Hepatocyte (in vitro differentiated cells): ENCODE results near the gene RFNG. TPM values are rescaled to one million over a fixed set of nuclear protein-coding genes. Genes with fewer than 3 reads are reported as not detected.
A peak's percentile ranks its signal among the peaks of the same experiment; 100 is the strongest.

Experiments
- DNase-seq: peaks from one replicate; pipeline ENCODE4 v3.0.0-alpha.2; 2016; ENCODE audit warnings: low spot score
- H2AFZ ChIP-seq: fragments of 200-600 bp; sonication (generic); 2 replicates; pipeline ENCODE4 v1.6.0; 2016; ENCODE audit warnings: antibody characterized with exemption, mild to moderate bottlenecking
- H3K27ac ChIP-seq: fragments of 200-600 bp; sonication (generic); 2 replicates; pipeline ENCODE4 v1.5.1; 2016; ENCODE audit warnings: mild to moderate bottlenecking
- H3K27me3 ChIP-seq: fragments of 200-600 bp; sonication (generic); 2 replicates; pipeline ENCODE4 v1.6.1; 2016
- H3K36me3 ChIP-seq: fragments of 200-600 bp; sonication (generic); replicated peaks from 2 replicates; pipeline ENCODE4 v1.5.1; 2016; ENCODE audit warnings: low read depth; ENCODE audit not compliant: insufficient read depth
- H3K4me1 ChIP-seq: fragments of 200-600 bp; sonication (generic); 2 replicates; pipeline ENCODE4 v1.5.1; 2016; ENCODE audit warnings: mild to moderate bottlenecking, moderate library complexity; ENCODE audit not compliant: insufficient read depth
- H3K4me2 ChIP-seq: fragments of 200-600 bp; sonication (generic); 2 replicates; pipeline ENCODE4 v1.6.0; 2016
- H3K4me3 ChIP-seq: fragments of 200-600 bp; sonication (generic); 2 replicates; pipeline ENCODE4 v1.5.1; 2016; ENCODE audit warnings: mild to moderate bottlenecking
- H3K79me2 ChIP-seq: fragments of 200-600 bp; sonication (generic); 2 replicates; pipeline ENCODE4 v1.6.0; 2017; ENCODE audit warnings: mild to moderate bottlenecking
- H3K9me2 ChIP-seq: fragments of 200-600 bp; sonication (generic); replicated peaks from 2 replicates; pipeline ENCODE4 v1.6.0; 2017; ENCODE audit warnings: mild to moderate bottlenecking; ENCODE audit not compliant: insufficient read depth
- H3K9me3 ChIP-seq: fragments of 200-600 bp; sonication (generic); 2 replicates; pipeline ENCODE4 v1.5.1; 2016; ENCODE audit warnings: low read depth, mild to moderate bottlenecking
- H4K20me1 ChIP-seq: fragments of 200-600 bp; sonication (generic); 2 replicates; pipeline ENCODE4 v1.6.0; 2016; ENCODE audit warnings: mild to moderate bottlenecking; ENCODE audit not compliant: insufficient read depth, poor library complexity, severe bottlenecking
- CTCF ChIP-seq: fragments of 200-600 bp; sonication (generic); IDR thresholded peaks from 2 replicates; pipeline ENCODE4 v1.5.1; 2016; ENCODE audit warnings: antibody characterized with exemption, mild to moderate bottlenecking; ENCODE audit not compliant: poor library complexity
- EZH2 ChIP-seq: fragments of 200-600 bp; sonication (generic); IDR thresholded peaks from 2 replicates; pipeline ENCODE4 v1.6.1; 2016; ENCODE audit warnings: antibody characterized with exemption, mild to moderate bottlenecking, borderline replicate concordance
- EZH2phosphoT487 ChIP-seq: fragments of 200-600 bp; sonication (generic); IDR thresholded peaks from one replicate; pipeline ENCODE4 v1.6.1; 2018; ENCODE audit warnings: antibody characterized with exemption, mild to moderate bottlenecking, low read depth, moderate library complexity; ENCODE audit not compliant: unreplicated experiment, severe bottlenecking
- WGBS: methylation state at CpG from one replicate; pipeline ENCODE4 v1.1.6; 2016; ENCODE audit warnings: low lambda C conversion rate; ENCODE audit errors: missing lambda C conversion rate; 5-methylcytosine and 5-hydroxymethylcytosine counted together
- polyA plus RNA-seq: library from polyadenylated mRNA; unstranded; fragments of >200 nt; fragmentation: Nextera tagmentation; extraction: Ambion mirVana; gene quantifications from 2 replicates; pipeline ENCODE4 v1.2.1, GENCODE V29; 2016
- total RNA-seq: library from RNA; depleted of rRNA; stranded (reverse); fragments of >200 nt; gene quantifications from 2 replicates; pipeline ENCODE4 v1.2.3, GENCODE V29; 2014

Gene RFNG
- total and polyA plus RNA-seq, 2 experiments from 2014 or later, result 43.2 to 109 TPM

GRCh38 chr17:82014971-82015310 lies 36.7 kb downstream of the RFNG start:
- no peak overlapping the region for H3K4me2 ChIP-seq
- H3K9me2 ChIP-seq, result no peaks in the 10 kb centered on the region
- TF ChIP-seq EZH2 (no peak), EZH2phosphoT487 (no peak), CTCF (no peak)
- no peaks in the 10 kb centered on the region for H3K36me3 ChIP-seq
- H3K79me2 ChIP-seq, result no peaks in the 10 kb centered on the region
- H3K27ac ChIP-seq, result no peak overlapping the region
- H2AFZ ChIP-seq, result no peak overlapping the region
- no peaks in the 10 kb centered on the region for H4K20me1 ChIP-seq
- no peak overlapping the region for H3K4me3 ChIP-seq
- peaks cover 10% of the 10 kb centered on the region for H3K4me1 ChIP-seq
- 93% methylated on average over 13 of the region's 13 CpGs for WGBS
- no peaks in the 10 kb centered on the region for H3K9me3 ChIP-seq
- no peaks in the 10 kb centered on the region for H3K27me3 ChIP-seq
- no peak for DNase-seq

- no peaks in the 10 kb centered on the region for H3K9me3 ChIP-seq
- H2AFZ ChIP-seq, result no peak overlapping the region
- H4K20me1 ChIP-seq, result no peaks in the 10 kb centered on the region
- TF ChIP-seq EZH2phosphoT487, result no peak
- no peak for TF ChIP-seq CTCF
- TF ChIP-seq EZH2, result no peak
- 93% methylated on average over 20 of the region's 23 CpGs for WGBS
- H3K36me3 ChIP-seq, result no peaks in the 10 kb centered on the region
- no peak overlapping the region for H3K4me3 ChIP-seq
- H3K27ac ChIP-seq, result no peak overlapping the region
- no peaks in the 10 kb centered on the region for H3K79me2 ChIP-seq
- H3K27me3 ChIP-seq, result no peaks in the 10 kb centered on the region
- peaks cover 10% of the 10 kb centered on the region for H3K4me1 ChIP-seq
- H3K9me2 ChIP-seq, result no peaks in the 10 kb centered on the region
- DNase-seq, result no peak
- no peak overlapping the region for H3K4me2 ChIP-seq
Observed at GRCh38 chr17:82014432-82014831, 37.2 kb downstream of the RFNG start.

GRCh38 chr17:82013772-82014321 lies 37.8 kb downstream of the RFNG start:
- Histone ChIP-seq H3K4me2 (no peak overlapping the region), H3K9me3 (no peaks in the 10 kb centered on the region), H4K20me1 (no peaks in the 10 kb centered on the region), H3K4me3 (no peak overlapping the region), H3K36me3 (no peaks in the 10 kb centered on the region), H3K27ac (peak overlapping the region; percentile 76), H2AFZ (no peak overlapping the region), H3K27me3 (no peaks in the 10 kb centered on the region), H3K4me1 (peaks cover 10% of the 10 kb centered on the region), H3K79me2 (no peaks in the 10 kb centered on the region), H3K9me2 (no peaks in the 10 kb centered on the region)
- no peak for TF ChIP-seq EZH2phosphoT487
- TF ChIP-seq CTCF, result no peak
- no peak for TF ChIP-seq EZH2
- DNase-seq, result no peak
- 91% methylated on average over 16 of the region's 16 CpGs for WGBS

- Histone ChIP-seq H3K27me3 (no peaks in the 10 kb centered on the region), H4K20me1 (no peaks in the 10 kb centered on the region), H2AFZ (no peak overlapping the region), H3K27ac (peak overlapping the region; percentile 76), H3K4me3 (no peak overlapping the region), H3K9me2 (no peaks in the 10 kb centered on the region), H3K9me3 (no peaks in the 10 kb centered on the region), H3K79me2 (no peaks in the 10 kb centered on the region), H3K4me1 (peaks cover 10% of the 10 kb centered on the region), H3K4me2 (peak overlapping the region; percentile 19), H3K36me3 (no peaks in the 10 kb centered on the region)
- peak; percentile 39 for DNase-seq
- 72% methylated on average over 22 of the region's 22 CpGs for WGBS
- TF ChIP-seq EZH2phosphoT487 (no peak), EZH2 (no peak), CTCF (no peak)
Observed at GRCh38 chr17:82013341-82013740, 38.3 kb downstream of the RFNG start.
